GM19351 (cell line): ENCODE data around the gene CRAMP1.
A peak's percentile ranks its signal among the peaks of the same experiment; 100 is the strongest.

ENCODE experiments used
- ATAC-seq: cut with Tn5 transposase; IDR thresholded peaks from one replicate; pipeline ENCODE4 v1.9.1; 2021; ENCODE audit warnings: mild to moderate bottlenecking, moderate library complexity; ENCODE audit not compliant: unreplicated experiment

Gene CRAMP1

GRCh38 chr16:1677339-1677738 lies 65.2 kb downstream of the CRAMP1 start:
- no peak for ATAC-seq

- peak; percentile 91 for ATAC-seq
Measured at GRCh38 chr16:1677942-1678499, 65.9 kb downstream of the CRAMP1 start, which contains the start of gene JPT2. Gene JPT2, plus strand, starts transcription at chr16:1678279. Its CDS starts 34 bp downstream, at chr16:1678313.

DNA sequence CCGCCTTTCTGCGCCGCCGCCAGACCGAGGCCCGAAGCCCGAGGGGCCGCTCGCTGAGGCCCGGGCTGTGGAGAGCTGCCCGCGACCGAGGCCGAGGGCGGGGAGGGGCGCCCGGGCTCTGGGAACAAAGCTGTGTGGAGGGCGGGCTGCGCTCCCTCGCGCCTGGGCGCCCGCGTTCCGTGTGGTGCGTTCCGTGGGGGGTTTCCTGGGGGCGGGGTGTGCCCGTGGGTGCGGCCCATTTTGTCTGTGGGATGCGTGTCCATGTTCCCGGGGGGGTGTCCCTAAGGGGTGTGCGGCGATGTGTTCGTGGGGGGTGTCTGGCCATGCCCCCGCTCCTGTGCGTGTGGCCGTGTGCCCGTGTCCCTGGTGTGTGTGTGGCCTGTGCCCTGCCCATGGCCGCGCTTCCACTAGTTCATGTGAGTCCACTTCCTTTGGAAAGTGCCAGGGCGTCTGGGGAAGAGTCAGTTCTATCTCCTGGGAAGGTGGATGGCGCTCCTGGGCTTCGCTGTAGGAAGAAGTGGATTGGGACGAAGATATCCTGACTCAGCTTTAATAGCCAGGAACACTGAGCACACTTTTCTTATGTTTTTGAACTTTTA lies 66.4 kb downstream of the CRAMP1 start:
- ATAC-seq = peak; percentile 11

- no peak for ATAC-seq
Measured at GRCh38 chr16:1680361-1680760, 68.2 kb downstream of the CRAMP1 start.

GRCh38 chr16:1681032-1681431 lies 68.9 kb downstream of the CRAMP1 start:
- no peak for ATAC-seq

DNA sequence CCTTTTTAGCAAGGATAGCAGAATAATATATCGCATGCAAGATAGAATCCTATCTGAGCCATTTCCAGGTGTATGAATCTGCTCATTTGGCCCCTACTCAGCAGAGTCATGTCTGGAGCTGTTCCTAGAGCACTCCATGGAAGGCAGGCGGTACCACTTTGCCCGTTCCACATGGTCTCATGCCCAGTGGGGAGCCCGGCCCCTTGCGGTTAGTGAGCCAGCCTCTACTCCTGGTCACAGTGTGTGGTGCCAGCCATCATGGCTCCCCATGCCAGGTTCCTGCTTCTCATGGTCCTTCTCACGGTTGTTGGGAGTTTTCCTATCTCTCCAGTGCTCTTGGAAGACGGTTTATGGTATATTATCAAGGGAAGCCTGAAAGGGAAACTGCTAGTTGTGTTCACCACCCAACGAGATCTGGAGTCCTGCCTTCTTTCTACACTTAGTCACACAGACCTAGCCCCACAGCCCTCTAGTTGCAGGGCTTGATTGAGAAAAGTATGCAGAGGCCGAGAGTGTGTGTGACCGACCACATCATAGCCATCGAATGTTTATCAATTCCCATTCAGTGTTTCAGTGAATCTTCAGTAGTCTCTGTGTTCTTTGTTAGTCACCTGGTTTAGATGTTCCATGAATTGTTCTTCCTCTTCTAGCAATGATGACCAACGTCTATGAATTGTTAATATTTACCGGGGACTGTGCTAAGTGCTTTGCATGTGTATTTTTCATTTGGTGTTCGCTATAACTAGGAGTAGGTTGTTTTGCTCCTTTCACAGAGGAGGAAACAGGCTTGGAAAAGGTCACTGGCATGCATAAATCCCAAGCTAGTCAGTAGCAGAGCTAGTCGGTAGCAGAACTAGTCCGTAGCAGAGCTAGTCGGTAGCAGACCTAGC lies 75.5 kb downstream of the CRAMP1 start:
- ATAC-seq = no peak

- ATAC-seq = no peak
Measured at GRCh38 chr16:1688807-1689560, 76.8 kb downstream of the CRAMP1 start.

DNA sequence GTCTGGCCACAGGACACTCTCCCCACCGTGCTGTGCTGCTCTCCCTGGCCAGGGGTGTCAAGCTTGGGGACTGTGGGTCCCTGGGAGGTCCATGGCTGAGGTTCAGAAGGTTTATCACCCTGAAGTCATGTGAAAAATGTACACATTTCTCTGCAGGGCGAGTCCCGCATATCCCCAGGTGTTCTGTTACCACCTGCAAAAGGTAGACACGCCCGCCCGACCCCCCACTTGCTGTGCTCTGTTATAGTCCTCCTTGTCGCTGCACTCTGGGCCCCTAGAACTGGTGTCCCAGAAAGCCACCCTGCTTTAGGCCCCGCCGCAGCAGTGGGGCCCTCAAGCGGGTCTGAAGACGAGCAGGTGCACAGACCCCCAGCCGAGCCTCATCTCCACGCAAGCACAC lies 77.7 kb downstream of the CRAMP1 start:
- ATAC-seq = no peak

DNA sequence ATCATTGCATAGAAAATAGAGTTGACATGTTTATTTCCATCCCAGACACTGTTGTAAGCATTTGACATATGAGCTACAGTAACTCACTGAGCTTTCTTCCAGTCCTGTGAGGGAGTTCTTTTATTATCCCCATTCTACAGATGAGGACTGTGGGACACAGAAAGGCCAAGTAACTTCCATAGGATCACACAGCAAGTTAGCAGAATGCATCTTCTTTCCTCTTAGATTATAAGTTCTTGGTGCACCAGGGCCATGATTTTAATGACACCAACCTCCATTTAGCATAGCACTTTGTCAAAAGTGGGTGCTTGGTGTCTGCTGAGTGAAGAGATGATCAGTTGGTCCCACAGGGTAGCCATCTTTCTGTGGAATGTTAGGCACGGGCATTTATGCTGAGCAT lies 78.7 kb downstream of the CRAMP1 start:
- ATAC-seq = no peak

DNA sequence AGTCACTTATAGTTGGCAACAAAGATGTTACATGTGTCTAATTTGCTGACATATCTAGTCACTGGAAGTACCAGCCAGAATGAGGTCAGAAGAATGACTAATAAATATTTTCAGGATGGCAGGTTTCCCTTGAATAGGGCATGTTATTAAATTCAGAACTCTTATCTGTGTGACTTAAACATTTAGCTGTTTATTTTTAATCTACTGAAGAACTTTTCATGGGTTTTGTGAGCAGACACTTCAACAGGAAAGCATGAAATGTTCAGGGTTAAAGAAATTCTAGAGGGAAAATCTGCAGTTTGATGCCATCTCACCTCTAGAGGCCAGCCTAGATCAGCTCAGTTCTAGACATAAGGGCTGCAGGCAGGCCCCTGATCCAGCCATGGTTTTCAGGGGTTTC lies 79.1 kb downstream of the CRAMP1 start:
- no peak for ATAC-seq

DNA sequence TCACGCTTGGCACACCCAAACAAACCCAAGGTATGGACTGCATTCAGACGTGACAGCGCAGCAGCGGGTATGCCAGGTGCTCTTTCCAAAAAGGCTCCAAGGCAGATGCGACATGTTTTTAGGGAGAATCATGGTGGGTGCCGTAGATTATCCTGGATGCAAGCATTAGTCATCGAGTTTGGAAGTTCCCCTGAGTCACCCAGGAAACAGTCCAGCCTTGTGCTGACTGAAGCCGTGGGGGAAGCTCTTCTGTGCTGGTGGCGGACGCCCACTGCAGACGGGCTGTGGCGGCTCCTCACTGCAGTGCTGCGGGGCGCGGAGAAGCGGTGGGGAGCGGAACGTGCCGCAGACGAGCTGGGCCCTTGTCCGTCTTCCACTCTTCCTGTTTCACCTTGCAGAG lies 79.8 kb downstream of the CRAMP1 start:
- ATAC-seq = no peak

- no peak for ATAC-seq
Measured at GRCh38 chr16:1696863-1697262, 84.7 kb downstream of the CRAMP1 start.

DNA sequence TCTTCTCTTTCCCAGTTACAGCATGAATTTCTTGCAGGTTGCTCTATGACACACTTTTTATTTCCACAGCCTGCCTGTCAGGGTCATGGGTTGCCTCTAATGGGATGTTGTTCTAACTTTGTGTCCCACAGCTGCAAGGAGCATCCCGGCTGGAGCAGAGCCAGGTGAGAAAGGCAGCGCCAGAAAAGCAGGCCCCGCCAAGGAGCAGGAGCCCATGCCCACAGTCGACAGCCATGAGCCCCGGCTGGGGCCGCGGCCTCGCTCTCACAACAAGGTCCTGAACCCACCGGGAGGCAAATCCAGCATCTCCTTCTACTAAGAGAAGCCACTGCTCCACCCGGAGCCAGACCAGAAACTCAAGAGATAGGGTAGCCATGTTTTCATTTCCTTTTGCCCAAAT lies 86.5 kb downstream of the CRAMP1 start:
- ATAC-seq = no peak

DNA sequence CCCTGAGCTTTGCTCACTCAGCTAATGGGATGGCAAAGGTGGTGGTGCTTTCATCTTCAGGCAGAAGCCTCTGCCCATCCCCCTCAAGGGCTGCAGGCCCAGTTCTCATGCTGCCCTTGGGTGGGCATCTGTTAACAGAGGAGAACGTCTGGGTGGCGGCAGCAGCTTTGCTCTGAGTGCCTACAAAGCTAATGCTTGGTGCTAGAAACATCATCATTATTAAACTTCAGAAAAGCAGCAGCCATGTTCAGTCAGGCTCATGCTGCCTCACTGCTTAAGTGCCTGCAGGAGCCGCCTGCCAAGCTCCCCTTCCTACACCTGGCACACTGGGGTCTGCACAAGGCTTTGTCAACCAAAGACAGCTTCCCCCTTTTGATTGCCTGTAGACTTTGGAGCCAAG lies 88.1 kb downstream of the CRAMP1 start:
- ATAC-seq = no peak

DNA sequence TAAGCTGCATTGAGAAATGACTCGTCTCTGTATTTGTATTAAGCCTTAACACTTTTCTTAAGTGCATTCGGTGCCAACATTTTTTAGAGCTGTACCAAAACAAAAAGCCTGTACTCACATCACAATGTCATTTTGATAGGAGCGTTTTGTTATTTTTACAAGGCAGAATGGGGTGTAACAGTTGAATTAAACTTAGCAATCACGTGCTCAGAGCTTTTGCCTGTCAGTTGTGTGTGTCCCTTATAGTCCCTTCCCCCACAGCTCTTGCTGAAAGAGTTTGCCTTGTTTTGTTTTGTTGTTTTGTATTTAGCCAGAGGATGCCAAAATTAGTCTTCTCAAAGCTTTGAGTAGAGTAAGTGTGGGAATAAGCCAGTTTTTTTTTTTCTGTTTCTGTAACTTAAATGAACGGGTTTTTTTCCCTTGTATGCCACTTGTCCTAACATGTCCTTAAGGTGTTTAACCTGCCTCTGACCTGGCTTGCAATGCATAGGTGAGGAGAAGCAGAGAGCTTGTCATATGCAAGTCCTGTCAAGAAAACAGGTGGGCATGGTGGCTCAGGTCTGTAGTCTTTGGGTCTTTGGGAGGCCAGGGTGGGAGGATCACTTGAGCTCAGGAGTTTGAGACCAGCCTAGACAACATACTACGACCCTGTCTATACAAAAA lies 89.2 kb downstream of the CRAMP1 start:
- no peak for ATAC-seq

DNA sequence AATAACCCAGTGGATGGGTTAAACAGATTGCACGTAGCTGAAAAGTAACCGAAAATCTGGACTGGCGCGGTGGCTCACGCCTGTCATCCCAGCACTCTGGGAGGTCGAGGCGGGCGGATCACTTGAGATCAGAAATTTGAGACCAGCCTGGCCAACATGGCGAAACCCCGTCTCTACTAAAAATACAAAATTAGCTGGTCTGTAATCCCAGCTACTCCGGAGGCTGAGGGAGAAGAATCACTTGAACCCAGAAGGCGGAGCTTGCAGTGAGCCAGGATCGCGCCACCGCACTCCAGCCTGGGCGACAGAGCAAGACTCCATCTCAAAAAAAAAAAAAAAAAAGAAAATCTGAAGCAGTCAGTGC lies 93.1 kb downstream of the CRAMP1 start:
- peak; percentile 3 for ATAC-seq

GRCh38 chr16:1705688-1706385 lies 93.7 kb downstream of the CRAMP1 start, which contains the start of gene MAPK8IP3:
Gene MAPK8IP3, plus strand, starts transcription at chr16:1706195. Its CDS starts 145 bp downstream, at chr16:1706340.
- peak; percentile 72 for ATAC-seq

DNA sequence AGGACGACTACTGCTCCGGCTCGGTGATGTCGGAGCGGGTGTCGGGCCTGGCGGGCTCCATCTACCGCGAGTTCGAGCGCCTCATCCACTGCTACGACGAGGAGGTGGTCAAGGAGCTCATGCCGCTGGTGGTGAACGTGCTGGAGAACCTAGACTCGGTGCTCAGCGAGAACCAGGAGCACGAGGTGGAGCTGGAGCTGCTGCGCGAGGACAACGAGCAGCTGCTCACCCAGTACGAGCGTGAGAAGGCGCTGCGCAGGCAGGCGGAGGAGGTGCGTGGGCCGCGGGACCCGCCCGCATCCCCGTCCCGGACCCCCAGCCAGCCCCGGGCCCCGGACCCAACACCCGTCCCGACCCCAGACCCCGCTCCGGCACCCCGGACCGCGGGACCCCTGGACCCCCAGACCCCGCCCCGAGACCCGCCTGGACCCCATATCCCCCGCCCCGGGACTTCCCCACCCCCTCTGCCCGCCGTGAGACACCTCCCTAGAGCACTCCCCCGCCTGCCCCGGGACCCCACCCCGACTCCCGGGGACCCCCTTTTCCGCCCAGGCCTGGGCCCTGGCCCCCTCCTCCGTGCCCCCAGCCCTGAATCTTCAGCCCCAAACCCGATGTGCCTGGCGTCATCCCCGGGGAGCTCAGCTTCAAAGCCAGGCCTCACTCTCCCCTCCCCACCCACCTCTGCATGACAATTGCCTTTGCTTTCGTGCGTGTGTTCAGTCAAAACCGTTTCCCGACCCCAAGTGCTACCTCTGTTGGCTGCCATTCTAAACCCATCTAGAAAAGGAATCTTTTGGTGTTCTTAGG lies 94.4 kb downstream of the CRAMP1 start:
- ATAC-seq = peak; percentile 37

- no peak for ATAC-seq
Measured at GRCh38 chr16:1707193-1707790, 95.1 kb downstream of the CRAMP1 start.
